ENCODE results near the gene CFAP210. TPM values are rescaled to one million over a fixed set of nuclear protein-coding genes. Genes with fewer than 3 reads are reported as not detected.
A peak's percentile ranks its signal among the peaks of the same experiment; 100 is the strongest.

Gene CFAP210
- total RNA-seq (under 1 TPM; 0.08 to 0.33 TPM), polyA plus RNA-seq (under 1 TPM; 0.02 to 0.42 TPM)

GRCh38 chr2:169694113-169694893, at the start of gene CFAP210, which contains the start of gene PHOSPHO2:
TSS of gene CFAP210 (minus strand) at chr2:169694405. CDS start at chr2:169694327, 78 bp downstream.
TSS of gene PHOSPHO2 (plus strand) at chr2:169694469. CDS start at chr2:169700972, 6,503 bp downstream.
- under 1% methylated on average over 63 of the region's 63 CpGs for WGBS
- DNase-seq (ENCODE audit: low spot score): peak; percentile 99
- H3K27me3 ChIP-seq (ENCODE audit: control insufficient read depth in 4 of 4, insufficient read depth in 4 of 4, low read length in 3 of 4): no peaks in the 10 kb centered on the region
- peaks cover 0 to 1% (median 0%) of the 10 kb centered on the region in 4 donors for H3K36me3 ChIP-seq (ENCODE audit: control insufficient read depth in 4 of 4, insufficient read depth in 3 of 4, low read depth in 1 of 4, low read length in 3 of 4)
- H3K9me3 ChIP-seq (ENCODE audit: control insufficient read depth in 4 of 4, low read length in 3 of 4): no peaks in the 10 kb centered on the region
- peak within 1 kb of the TSS; percentile 83 to 90 for H3K27ac ChIP-seq (ENCODE audit: low read depth in 1 of 2, low read length in 2 of 2)
- peaks cover 4 to 18% (median 13%) of the 10 kb centered on the region in 4 donors for H3K4me1 ChIP-seq (ENCODE audit: control insufficient read depth in 4 of 4, insufficient read depth in 4 of 4, low read length in 3 of 4)
- H3K4me3 ChIP-seq (ENCODE audit: low read depth in 1 of 3, low read length in 3 of 3): peak within 1 kb of the TSS; percentile 46 to 98 (median 87)
- TF ChIP-seq TAF1 (conservative IDR thresholded peaks at IDR 0.05) (no peak), CTCF (IDR thresholded peaks at IDR 0.05; ENCODE audit: low read depth, low read length, missing input control) (no peak), FOXA2 (IDR thresholded peaks at IDR 0.05) (no peak), RXRA (IDR thresholded peaks at IDR 0.05) (peak; percentile 7 to 53), FOXA1 (IDR thresholded peaks at IDR 0.05) (no peak), HNF4A (conservative IDR thresholded peaks at IDR 0.05) (peak in 1 of 2 donors; percentile 46), HNF4G (IDR thresholded peaks at IDR 0.05) (no peak), YY1 (IDR thresholded peaks at IDR 0.05) (peak; percentile 89), SP1 (IDR thresholded peaks at IDR 0.05) (peak; percentile 66), EGR1 (IDR thresholded peaks at IDR 0.05; ENCODE audit: low read depth in 2 of 2) (no peak), JUND (IDR thresholded peaks at IDR 0.05) (no peak), GABPA (IDR thresholded peaks at IDR 0.05 in 1 of 2, conservative IDR thresholded peaks at IDR 0.05 in 1 of 2) (peak; percentile 72 to 91), MAX (IDR thresholded peaks at IDR 0.05) (peak; percentile 29), NR2F2 (IDR thresholded peaks at IDR 0.05) (no peak), RAD21 (IDR thresholded peaks at IDR 0.05) (peak; percentile 20 to 60), ZBTB33 (IDR thresholded peaks at IDR 0.05) (no peak)
- TF ChIP-seq, protein P1, sequence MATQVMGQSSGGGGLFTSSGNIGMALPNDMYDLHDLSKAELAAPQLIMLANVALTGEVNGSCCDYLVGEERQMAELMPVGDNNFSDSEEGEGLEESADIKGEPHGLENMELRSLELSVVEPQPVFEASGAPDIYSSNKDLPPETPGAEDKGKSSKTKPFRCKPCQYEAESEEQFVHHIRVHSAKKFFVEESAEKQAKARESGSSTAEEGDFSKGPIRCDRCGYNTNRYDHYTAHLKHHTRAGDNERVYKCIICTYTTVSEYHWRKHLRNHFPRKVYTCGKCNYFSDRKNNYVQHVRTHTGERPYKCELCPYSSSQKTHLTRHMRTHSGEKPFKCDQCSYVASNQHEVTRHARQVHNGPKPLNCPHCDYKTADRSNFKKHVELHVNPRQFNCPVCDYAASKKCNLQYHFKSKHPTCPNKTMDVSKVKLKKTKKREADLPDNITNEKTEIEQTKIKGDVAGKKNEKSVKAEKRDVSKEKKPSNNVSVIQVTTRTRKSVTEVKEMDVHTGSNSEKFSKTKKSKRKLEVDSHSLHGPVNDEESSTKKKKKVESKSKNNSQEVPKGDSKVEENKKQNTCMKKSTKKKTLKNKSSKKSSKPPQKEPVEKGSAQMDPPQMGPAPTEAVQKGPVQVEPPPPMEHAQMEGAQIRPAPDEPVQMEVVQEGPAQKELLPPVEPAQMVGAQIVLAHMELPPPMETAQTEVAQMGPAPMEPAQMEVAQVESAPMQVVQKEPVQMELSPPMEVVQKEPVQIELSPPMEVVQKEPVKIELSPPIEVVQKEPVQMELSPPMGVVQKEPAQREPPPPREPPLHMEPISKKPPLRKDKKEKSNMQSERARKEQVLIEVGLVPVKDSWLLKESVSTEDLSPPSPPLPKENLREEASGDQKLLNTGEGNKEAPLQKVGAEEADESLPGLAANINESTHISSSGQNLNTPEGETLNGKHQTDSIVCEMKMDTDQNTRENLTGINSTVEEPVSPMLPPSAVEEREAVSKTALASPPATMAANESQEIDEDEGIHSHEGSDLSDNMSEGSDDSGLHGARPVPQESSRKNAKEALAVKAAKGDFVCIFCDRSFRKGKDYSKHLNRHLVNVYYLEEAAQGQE (IDR thresholded peaks at IDR 0.05): peak; percentile 49
- TF ChIP-seq, protein P2, sequence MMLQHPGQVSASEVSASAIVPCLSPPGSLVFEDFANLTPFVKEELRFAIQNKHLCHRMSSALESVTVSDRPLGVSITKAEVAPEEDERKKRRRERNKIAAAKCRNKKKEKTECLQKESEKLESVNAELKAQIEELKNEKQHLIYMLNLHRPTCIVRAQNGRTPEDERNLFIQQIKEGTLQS (IDR thresholded peaks at IDR 0.05): no peak
- peak within 1 kb of the TSS; percentile 51 to 52 for H3K9ac ChIP-seq (ENCODE audit: low read depth in 1 of 2, low read length in 2 of 2)
